ENCODE measurements around the gene FRAS1.

Gene FRAS1

DNA sequence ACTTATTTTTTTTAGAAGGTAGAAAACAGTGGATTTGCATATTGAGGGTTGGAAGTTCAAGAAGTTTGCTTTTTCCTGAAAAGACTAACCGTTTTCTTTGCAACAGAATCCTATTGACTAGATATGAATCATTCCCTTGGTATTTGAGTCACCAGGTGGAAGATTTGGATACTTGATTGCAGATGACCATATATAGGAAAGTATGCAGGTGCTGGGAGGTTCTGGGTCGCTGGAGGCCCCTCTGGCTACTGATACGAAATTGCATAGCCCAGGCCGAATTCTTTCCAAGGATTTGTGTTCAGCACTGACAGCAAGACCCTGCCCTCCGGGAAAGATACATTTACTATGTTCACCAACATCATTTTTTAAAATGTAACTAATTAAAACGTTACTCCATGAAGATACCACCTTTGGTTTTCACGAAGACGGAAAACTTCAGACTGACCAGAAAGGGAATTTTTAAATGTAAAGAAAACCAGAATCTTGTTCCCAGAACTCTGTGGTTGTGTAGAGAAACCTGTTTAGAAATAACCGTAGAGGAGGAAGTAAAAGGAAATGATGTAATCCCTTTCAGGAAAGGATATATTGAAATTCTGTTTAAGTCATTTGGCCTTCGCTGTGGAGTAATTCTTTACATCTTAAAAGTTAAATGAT, 495.4 kb downstream of the FRAS1 start:
- Histone ChIP-seq H3K4me2 (no peak overlapping the region), H3K4me3 (0 out of 2 replicates have a peak overlapping the region, but pooled peaks have one; percentile 53), H3K4me1 (peaks cover 8% of the 10 kb centered on the region; the same call in 1 of the 2 replicates), H3K36me3 (no peaks in the 10 kb centered on the region), H3K27me3 (peaks cover 28% of the 10 kb centered on the region), H3K9ac (no peak overlapping the region), H3K27ac (no peak overlapping the region), H3K9me3 (peaks cover 15% of the 10 kb centered on the region), H4K20me1 (no peaks in the 10 kb centered on the region)
- no peak for TF ChIP-seq Cebpa-rat (IDR thresholded peaks at IDR 0.05)

GRCh38 chr4:78553043-78553396, 495.9 kb downstream of the FRAS1 start:
- Histone ChIP-seq H4K20me1 (no peaks in the 10 kb centered on the region), H3K27ac (no peak overlapping the region), H3K4me1 (peaks cover 8% of the 10 kb centered on the region; the same call in 1 of the 2 replicates), H3K9me3 (peaks cover 12% of the 10 kb centered on the region), H3K36me3 (no peaks in the 10 kb centered on the region), H3K4me2 (no peak overlapping the region), H3K27me3 (peaks cover 28% of the 10 kb centered on the region), H3K4me3 (no peak overlapping the region), H3K9ac (no peak overlapping the region)
- no peak for TF ChIP-seq Cebpa-rat (IDR thresholded peaks at IDR 0.05)

GRCh38 chr4:78553529-78554060, 496.5 kb downstream of the FRAS1 start:
- no peak overlapping the region for H3K4me3 ChIP-seq

GRCh38 chr4:78556665-78557064, 499.5 kb downstream of the FRAS1 start:
- no peak for TF ChIP-seq Cebpa-rat (IDR thresholded peaks at IDR 0.05)
- H3K27me3 ChIP-seq: peaks cover 16% of the 10 kb centered on the region
- H3K9ac ChIP-seq: no peak overlapping the region
- peaks cover 8% of the 10 kb centered on the region; the same call in 1 of the 2 replicates for H3K4me1 ChIP-seq
- H3K4me3 ChIP-seq: no peak overlapping the region
- no peak overlapping the region for H3K4me2 ChIP-seq
- H3K9me3 ChIP-seq: peaks cover 5% of the 10 kb centered on the region
- H3K27ac ChIP-seq: no peak overlapping the region
- H3K36me3 ChIP-seq: no peaks in the 10 kb centered on the region
- no peaks in the 10 kb centered on the region for H4K20me1 ChIP-seq

More at GRCh38 chr4:78553529-78554060, 496.5 kb downstream of the FRAS1 start:
- H3K4me2 ChIP-seq: no peak overlapping the region
- H3K4me1 ChIP-seq: peaks cover 8% of the 10 kb centered on the region; the same call in 1 of the 2 replicates
- TF ChIP-seq Cebpa-rat (IDR thresholded peaks at IDR 0.05): no peak
- no peaks in the 10 kb centered on the region for H3K36me3 ChIP-seq
- H3K9me3 ChIP-seq: peaks cover 11% of the 10 kb centered on the region
- no peak overlapping the region for H3K9ac ChIP-seq
- H3K27me3 ChIP-seq: peaks cover 28% of the 10 kb centered on the region
- no peaks in the 10 kb centered on the region for H4K20me1 ChIP-seq
- H3K27ac ChIP-seq: no peak overlapping the region

DNA sequence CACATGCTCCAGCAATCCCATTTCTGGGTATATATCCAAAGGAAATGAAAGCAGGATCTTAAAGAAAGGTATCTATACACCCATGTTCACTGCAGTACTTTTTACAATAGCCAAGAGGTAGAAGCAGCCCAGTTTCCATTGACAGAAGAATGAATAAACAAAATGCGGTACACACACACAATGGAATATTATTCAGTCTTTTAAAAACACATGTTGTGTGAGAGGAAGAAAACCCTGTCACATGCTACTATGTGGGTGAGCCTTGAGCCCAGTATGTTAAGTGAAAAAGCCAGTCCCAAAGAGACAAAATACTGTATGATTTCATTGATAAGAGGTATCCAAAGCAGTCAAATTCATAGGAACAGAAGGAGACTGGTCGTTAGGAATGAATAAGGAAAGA, 500.7 kb downstream of the FRAS1 start:
- H3K36me3 ChIP-seq: no peaks in the 10 kb centered on the region
- no peak overlapping the region for H3K4me2 ChIP-seq
- peaks cover 2% of the 10 kb centered on the region; the same call in 1 of the 2 replicates for H3K4me1 ChIP-seq
- H3K27ac ChIP-seq: no peak overlapping the region
- no peak overlapping the region for H3K4me3 ChIP-seq
- TF ChIP-seq Cebpa-rat (IDR thresholded peaks at IDR 0.05): no peak
- H3K27me3 ChIP-seq: peaks cover 4% of the 10 kb centered on the region; the same call in 1 of the 2 replicates
- no peaks in the 10 kb centered on the region for H4K20me1 ChIP-seq
- no peaks in the 10 kb centered on the region for H3K9me3 ChIP-seq
- no peak overlapping the region for H3K9ac ChIP-seq

- no peak overlapping the region for H3K9ac ChIP-seq
- no peaks in the 10 kb centered on the region for H3K27me3 ChIP-seq
- no peak overlapping the region for H3K4me2 ChIP-seq
- H3K36me3 ChIP-seq: no peaks in the 10 kb centered on the region
- no peaks in the 10 kb centered on the region for H4K20me1 ChIP-seq
- H3K9me3 ChIP-seq: no peaks in the 10 kb centered on the region
- H3K4me1 ChIP-seq: no peaks in the 10 kb centered on the region; the same call in 1 of the 2 replicates
- no peak for TF ChIP-seq Cebpa-rat (IDR thresholded peaks at IDR 0.05)
- H3K27ac ChIP-seq: no peak overlapping the region
- H3K4me3 ChIP-seq: no peak overlapping the region
Observed at GRCh38 chr4:78558410-78558809, 501.3 kb downstream of the FRAS1 start.

GRCh38 chr4:78560296-78560963, 503.3 kb downstream of the FRAS1 start:
- no peak for TF ChIP-seq Cebpa-rat (IDR thresholded peaks at IDR 0.05)
- no peak overlapping the region for H3K27ac ChIP-seq

DNA sequence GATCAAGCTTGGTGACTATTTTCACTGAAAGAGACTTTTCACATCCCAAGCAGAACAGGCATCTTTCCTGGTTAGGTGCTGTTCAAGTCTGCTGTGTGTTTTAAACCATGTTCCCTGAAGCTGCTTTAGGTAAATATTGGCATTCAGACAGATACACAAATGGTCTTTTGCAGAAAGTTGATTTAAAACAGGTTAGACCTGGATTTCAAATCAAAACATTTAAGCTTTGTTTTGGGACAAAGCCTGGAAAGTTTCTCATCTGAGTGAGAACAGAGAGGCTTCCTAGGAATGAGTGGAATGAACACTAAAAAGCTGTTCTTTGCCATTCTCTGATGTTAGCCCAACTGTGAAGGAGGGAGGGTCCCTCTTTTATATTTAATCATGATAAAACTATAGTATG, 504.6 kb downstream of the FRAS1 start:
- no peak overlapping the region for H3K27ac ChIP-seq
- H3K9ac ChIP-seq: no peak overlapping the region
- TF ChIP-seq Cebpa-rat (IDR thresholded peaks at IDR 0.05): no peak
- no peak overlapping the region for H3K4me3 ChIP-seq
- no peaks in the 10 kb centered on the region for H3K27me3 ChIP-seq
- no peaks in the 10 kb centered on the region for H3K36me3 ChIP-seq
- peaks cover 18% of the 10 kb centered on the region for H3K4me1 ChIP-seq
- H3K4me2 ChIP-seq: no peak overlapping the region
- no peaks in the 10 kb centered on the region for H3K9me3 ChIP-seq
- H4K20me1 ChIP-seq: no peaks in the 10 kb centered on the region

More at GRCh38 chr4:78560296-78560963, 503.3 kb downstream of the FRAS1 start:
- H4K20me1 ChIP-seq: no peaks in the 10 kb centered on the region
- H3K4me3 ChIP-seq: no peak overlapping the region
- H3K9ac ChIP-seq: no peak overlapping the region
- H3K9me3 ChIP-seq: no peaks in the 10 kb centered on the region
- H3K36me3 ChIP-seq: no peaks in the 10 kb centered on the region
- H3K27me3 ChIP-seq: no peaks in the 10 kb centered on the region
- H3K4me2 ChIP-seq: no peak overlapping the region
- H3K4me1 ChIP-seq: peaks cover 18% of the 10 kb centered on the region

DNA sequence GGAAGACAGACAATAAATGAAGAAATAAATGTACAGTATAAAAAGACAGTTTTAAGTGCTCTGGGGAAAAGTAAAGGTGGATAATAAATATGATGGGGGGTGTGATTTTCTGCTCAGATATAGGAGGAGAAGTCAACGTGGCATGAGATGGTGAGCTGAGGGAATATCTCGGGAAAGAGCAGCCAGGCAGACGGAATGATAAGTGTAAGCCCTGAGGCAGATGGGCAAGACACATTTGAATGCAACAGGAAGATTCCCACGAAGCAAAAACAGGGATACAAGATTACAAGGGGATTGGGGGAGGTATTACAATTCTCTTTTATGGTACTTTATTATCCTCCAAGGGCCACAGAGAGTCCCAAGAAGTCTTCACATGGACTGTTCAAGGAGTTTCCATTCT, 505.6 kb downstream of the FRAS1 start:
- Histone ChIP-seq H3K4me2 (no peak overlapping the region), H3K9ac (no peak overlapping the region), H3K27ac (no peak overlapping the region), H3K27me3 (no peaks in the 10 kb centered on the region), H3K9me3 (no peaks in the 10 kb centered on the region), H3K4me3 (no peak overlapping the region), H3K4me1 (peaks cover 18% of the 10 kb centered on the region), H4K20me1 (no peaks in the 10 kb centered on the region), H3K36me3 (no peaks in the 10 kb centered on the region)
- no peak for TF ChIP-seq Cebpa-rat (IDR thresholded peaks at IDR 0.05)

DNA sequence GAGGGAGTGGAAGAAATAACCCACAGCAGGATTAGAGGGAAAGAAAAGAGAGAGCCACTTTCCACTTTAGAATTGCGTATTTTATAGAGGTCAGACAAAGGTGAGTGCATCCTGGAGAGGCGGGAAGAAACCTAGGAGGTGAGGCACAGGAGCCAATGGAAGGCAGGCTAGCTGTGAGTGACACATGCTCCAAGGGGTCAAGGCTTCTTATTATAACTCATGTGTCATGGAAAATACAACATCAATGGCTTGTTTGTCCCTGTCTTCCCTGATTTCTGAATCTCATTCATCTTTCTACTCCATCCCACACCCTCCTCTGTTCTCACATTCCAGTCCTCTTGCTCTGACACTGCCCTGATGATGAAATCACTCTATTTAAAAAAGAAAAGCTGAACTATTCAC, 508.8 kb downstream of the FRAS1 start:
- H3K4me3 ChIP-seq: no peak overlapping the region
- no peak overlapping the region for H3K4me2 ChIP-seq
- H3K9me3 ChIP-seq: no peaks in the 10 kb centered on the region
- TF ChIP-seq Cebpa-rat (IDR thresholded peaks at IDR 0.05): no peak
- H3K9ac ChIP-seq: no peak overlapping the region
- peaks cover 39% of the 10 kb centered on the region for H3K4me1 ChIP-seq
- H4K20me1 ChIP-seq: no peaks in the 10 kb centered on the region
- H3K27me3 ChIP-seq: no peaks in the 10 kb centered on the region
- H3K27ac ChIP-seq: no peak overlapping the region
- no peaks in the 10 kb centered on the region for H3K36me3 ChIP-seq

All from BLaER1 (cell line).